Left ventricle myocardium inferior (tissue), 1 donor: ENCODE results near the gene TGFBRAP1. TPM values are rescaled to one million over a fixed set of nuclear protein-coding genes. Genes with fewer than 3 reads are reported as not detected.

Experiments used
- DNase-seq: peaks from one replicate; pipeline ENCODE4 v3.0.0-alpha.2; 2020
- H3K27ac ChIP-seq: fragments of 200-600 bp; replicated peaks from 2 replicates; pipeline ENCODE4 v1.8.0; 2021
- H3K27me3 ChIP-seq: fragments of 200-600 bp; 2 replicates; pipeline ENCODE4 v1.8.0; 2021; ENCODE audit warnings: low read depth
- H3K36me3 ChIP-seq: fragments of 200-600 bp; 2 replicates; pipeline ENCODE4 v1.8.0; 2021
- H3K4me1 ChIP-seq: fragments of 200-600 bp; 2 replicates; pipeline ENCODE4 v1.8.0; 2021
- H3K4me3 ChIP-seq: fragments of 200-600 bp; 2 replicates; pipeline ENCODE4 v1.8.0; 2021; ENCODE audit warnings: mild to moderate bottlenecking, moderate library complexity
- H3K9me3 ChIP-seq: fragments of 200-600 bp; replicated peaks from 2 replicates; pipeline ENCODE4 v1.8.0; 2021
- intact Hi-C: fragments of 100-400 bp; cut with micrococcal nuclease; formaldehyde crosslinking; loops from one replicate; pipeline ENCODE4 v1.11.0; 2022
- total RNA-seq: library from RNA; stranded (reverse); fragmentation: NEBNext Ultra II Directional; extraction: Animal tissue kit (Norgen Biotek cat#: 25700); gene quantifications from one replicate; pipeline ENCODE4 v1.2.1, GENCODE V29; 2021
- TF ChIP-seq, protein P1 (sequence below): fragments of 200-600 bp; IDR thresholded peaks from 2 replicates; pipeline ENCODE4 v1.8.0; 2021; ENCODE audit warnings: antibody characterized with exemption, mild to moderate bottlenecking, borderline replicate concordance
- donor health status: DM: no; HTN: yes; CAD: no; lungs with severe emphysema.

TGFBRAP1 gene
- total RNA-seq, 1 donor from 2014 or later: 9.7 TPM

DNA sequence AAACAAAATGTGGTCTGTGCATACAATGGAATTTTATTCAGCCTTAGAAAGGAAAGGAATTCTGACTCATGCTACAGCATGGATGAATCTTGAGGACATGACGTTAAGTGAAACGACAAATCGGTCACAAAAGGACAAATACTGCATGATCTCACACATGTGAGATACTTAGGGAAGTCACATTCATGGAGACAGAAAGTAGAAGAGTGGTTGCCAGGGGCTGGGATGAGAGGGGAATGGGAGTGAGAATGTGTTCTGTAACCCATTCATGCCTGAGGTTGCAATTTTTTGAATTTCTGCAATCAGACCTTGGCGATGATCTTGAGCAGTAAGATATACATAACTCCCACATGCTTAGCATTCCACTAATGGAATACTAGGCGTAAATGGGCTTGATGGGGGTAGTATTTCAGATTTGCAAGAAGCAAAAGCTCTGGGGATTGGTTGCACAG, 47.3 kb upstream of the TGFBRAP1 start:
- intact Hi-C loops: no loop called here
- no peak for DNase-seq
- no peaks in the 10 kb centered on the region for H3K27me3 ChIP-seq
- H3K27ac ChIP-seq: peak overlapping the region; percentile 85
- peaks cover 100% of the 10 kb centered on the region for H3K4me1 ChIP-seq
- no peak overlapping the region for H3K4me3 ChIP-seq
- H3K9me3 ChIP-seq: no peaks in the 10 kb centered on the region
- H3K36me3 ChIP-seq: peaks cover 13% of the 10 kb centered on the region
- TF ChIP-seq, protein P1, sequence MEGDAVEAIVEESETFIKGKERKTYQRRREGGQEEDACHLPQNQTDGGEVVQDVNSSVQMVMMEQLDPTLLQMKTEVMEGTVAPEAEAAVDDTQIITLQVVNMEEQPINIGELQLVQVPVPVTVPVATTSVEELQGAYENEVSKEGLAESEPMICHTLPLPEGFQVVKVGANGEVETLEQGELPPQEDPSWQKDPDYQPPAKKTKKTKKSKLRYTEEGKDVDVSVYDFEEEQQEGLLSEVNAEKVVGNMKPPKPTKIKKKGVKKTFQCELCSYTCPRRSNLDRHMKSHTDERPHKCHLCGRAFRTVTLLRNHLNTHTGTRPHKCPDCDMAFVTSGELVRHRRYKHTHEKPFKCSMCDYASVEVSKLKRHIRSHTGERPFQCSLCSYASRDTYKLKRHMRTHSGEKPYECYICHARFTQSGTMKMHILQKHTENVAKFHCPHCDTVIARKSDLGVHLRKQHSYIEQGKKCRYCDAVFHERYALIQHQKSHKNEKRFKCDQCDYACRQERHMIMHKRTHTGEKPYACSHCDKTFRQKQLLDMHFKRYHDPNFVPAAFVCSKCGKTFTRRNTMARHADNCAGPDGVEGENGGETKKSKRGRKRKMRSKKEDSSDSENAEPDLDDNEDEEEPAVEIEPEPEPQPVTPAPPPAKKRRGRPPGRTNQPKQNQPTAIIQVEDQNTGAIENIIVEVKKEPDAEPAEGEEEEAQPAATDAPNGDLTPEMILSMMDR: no peak

DNA sequence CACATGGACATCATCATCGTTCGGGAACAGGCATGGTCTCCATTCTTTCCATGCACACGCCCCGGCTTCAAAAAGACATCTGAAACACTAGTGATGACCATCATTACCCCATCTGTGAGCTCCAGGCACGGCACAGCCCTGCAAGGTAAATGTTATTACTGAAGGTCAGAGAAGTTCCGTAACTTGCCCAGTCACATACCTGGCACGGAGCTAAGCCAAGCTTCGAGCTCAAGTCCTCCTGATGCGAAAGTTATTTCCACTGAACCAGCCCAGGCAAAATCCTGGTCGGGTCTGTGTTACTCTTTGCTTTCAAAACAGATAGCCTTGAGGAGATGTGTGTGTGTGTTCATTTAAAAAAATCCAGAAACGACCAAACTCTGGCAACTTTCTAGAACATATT, 46.5 kb upstream of the TGFBRAP1 start:
- no peak overlapping the region for H3K4me3 ChIP-seq
- H3K27ac ChIP-seq: peak overlapping the region; percentile 85
- intact Hi-C loops: no loop called here
- H3K27me3 ChIP-seq: no peaks in the 10 kb centered on the region
- TF ChIP-seq, protein P1: no peak
- H3K9me3 ChIP-seq: no peaks in the 10 kb centered on the region
- no peak for DNase-seq
- peaks cover 100% of the 10 kb centered on the region for H3K4me1 ChIP-seq
- peaks cover 13% of the 10 kb centered on the region for H3K36me3 ChIP-seq

DNA sequence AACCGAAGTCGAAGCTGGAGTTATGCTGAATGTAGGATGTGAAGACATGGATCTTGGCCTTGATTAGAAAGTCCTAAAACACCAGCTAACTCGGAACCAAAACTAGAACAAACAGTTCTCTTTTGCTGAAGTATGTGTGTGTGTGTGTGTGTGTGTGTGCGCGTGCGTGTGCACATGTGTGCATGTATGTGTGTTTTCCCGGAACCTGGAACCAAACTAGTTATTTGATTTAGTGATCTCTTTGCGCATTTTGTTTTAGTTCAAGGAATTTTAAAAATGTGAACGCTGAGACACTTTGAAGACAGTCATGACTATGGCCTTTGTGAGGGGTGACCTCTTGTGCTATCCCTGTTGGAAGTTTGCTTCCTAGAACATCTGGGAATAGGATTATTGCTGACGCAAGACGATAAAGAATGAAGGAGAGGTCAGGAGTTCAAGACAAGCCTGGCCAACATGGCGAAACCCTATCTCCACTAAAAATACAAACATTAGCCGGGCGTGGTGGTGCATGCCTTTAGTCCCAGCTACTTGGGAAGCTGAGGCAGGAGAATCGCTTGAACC, 45.5 kb upstream of the TGFBRAP1 start:
- Histone ChIP-seq H3K4me3 (no peak overlapping the region), H3K4me1 (peaks cover 94% of the 10 kb centered on the region), H3K9me3 (no peaks in the 10 kb centered on the region), H3K36me3 (peaks cover 22% of the 10 kb centered on the region), H3K27ac (peak overlapping the region; percentile 85), H3K27me3 (no peaks in the 10 kb centered on the region)
- intact Hi-C loops: no loop called here
- DNase-seq: no peak
- TF ChIP-seq, protein P1: no peak

DNA sequence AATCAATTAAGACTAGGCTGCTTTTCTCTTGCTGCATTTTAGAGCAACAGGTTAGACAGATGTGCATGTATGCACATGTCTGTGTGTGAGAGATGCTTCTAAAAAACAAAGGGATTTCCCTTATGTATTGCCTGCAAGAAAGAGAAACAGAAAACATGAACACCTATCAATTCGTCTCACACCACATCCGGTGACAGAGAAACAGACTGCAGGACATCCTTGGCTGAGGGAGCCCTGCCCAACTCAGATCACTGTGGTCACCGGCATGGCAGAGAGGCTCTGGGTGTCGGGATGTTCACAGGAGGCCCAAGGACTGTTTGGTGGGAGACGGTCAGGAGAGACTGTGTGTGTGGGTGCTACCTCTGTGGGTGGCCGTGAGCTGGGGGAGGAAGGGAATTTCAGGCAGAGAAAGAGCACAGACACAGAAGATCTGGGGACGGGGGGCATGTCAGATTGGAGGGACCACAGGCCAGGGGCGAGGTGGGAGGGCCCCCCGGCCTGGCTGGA, 44.4 kb upstream of the TGFBRAP1 start:
- Histone ChIP-seq H3K9me3 (no peaks in the 10 kb centered on the region), H3K4me1 (peaks cover 94% of the 10 kb centered on the region), H3K27ac (peak overlapping the region; percentile 85), H3K27me3 (no peaks in the 10 kb centered on the region), H3K4me3 (no peak overlapping the region), H3K36me3 (peaks cover 31% of the 10 kb centered on the region)
- no peak for DNase-seq
- intact Hi-C loops: no loop called here
- TF ChIP-seq, protein P1: no peak

DNA sequence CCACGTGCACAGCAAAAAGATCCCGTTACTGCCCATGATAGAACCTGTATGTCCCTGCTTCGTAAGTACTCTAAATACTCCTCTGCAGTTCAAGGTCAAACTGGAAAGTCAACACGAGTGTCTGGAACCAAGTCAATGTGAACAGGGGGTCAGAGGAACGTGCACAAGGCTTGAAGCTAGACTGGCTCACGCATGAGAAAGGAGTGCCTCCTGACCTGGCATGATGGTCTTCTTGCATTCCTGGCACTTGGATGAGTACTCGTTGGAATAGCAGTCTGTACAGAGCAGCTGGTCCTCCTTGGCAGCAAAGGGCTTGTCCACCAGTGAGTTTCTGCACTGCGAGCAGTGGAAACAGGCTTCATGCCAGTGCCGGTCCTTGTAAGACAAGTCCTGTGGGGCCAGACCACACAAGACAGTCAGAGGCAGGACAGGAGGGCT, 43.8 kb upstream of the TGFBRAP1 start:
- H3K27me3 ChIP-seq: no peaks in the 10 kb centered on the region
- no peaks in the 10 kb centered on the region for H3K9me3 ChIP-seq

More for the DNA sequence above, 43.8 kb upstream of the TGFBRAP1 start:
- H3K36me3 ChIP-seq: peaks cover 36% of the 10 kb centered on the region
- intact Hi-C loops: no loop called here
- peak; percentile 69 for DNase-seq
- H3K4me3 ChIP-seq: no peak overlapping the region
- peak overlapping the region; percentile 85 for H3K27ac ChIP-seq
- TF ChIP-seq, protein P1: no peak
- H3K4me1 ChIP-seq: peaks cover 94% of the 10 kb centered on the region
